GM19328 (cell line): ENCODE data around the gene FNDC8.
"Not testable (repeated sequence)": the region's sequence is repeated elsewhere in the genome, so short reads cannot be mapped to it uniquely, and the experiment has no call there.

Experiments used
- ATAC-seq: cut with Tn5 transposase; IDR thresholded peaks from one replicate; pipeline ENCODE4 v1.9.1; 2021; ENCODE audit warnings: mild to moderate bottlenecking, moderate library complexity; ENCODE audit not compliant: unreplicated experiment

The FNDC8 gene

DNA sequence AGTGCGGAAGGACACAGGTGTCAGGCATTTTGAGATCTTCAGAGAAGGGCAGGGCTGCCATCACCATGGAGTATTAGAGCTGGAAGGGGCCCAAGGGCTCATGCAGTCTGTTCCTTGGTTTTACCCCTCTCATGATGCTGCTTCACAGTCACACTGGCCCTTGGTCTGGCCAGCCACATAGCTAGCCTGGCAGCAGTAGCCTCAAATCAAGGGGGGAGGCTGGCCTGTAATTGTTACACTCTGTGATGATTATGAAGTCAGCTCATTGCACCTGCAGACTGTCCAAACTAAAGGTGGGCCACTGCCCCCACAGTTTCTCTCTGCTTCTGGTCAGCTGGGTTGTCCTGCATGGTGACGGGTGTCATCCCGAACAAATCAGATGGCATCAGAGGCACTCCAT lies at the start of gene FNDC8:
Gene FNDC8, plus strand, starts transcription at position 301 of the 400 bp plus-strand sequence. Its CDS starts 79 bp downstream, at position 380.
- no peak for ATAC-seq

GRCh38 chr17:35073183-35073790 lies 48.1 kb upstream of the FNDC8 start:
- no peak for ATAC-seq

- no peak for ATAC-seq
Observed at GRCh38 chr17:35073991-35074627, 47.3 kb upstream of the FNDC8 start.

DNA sequence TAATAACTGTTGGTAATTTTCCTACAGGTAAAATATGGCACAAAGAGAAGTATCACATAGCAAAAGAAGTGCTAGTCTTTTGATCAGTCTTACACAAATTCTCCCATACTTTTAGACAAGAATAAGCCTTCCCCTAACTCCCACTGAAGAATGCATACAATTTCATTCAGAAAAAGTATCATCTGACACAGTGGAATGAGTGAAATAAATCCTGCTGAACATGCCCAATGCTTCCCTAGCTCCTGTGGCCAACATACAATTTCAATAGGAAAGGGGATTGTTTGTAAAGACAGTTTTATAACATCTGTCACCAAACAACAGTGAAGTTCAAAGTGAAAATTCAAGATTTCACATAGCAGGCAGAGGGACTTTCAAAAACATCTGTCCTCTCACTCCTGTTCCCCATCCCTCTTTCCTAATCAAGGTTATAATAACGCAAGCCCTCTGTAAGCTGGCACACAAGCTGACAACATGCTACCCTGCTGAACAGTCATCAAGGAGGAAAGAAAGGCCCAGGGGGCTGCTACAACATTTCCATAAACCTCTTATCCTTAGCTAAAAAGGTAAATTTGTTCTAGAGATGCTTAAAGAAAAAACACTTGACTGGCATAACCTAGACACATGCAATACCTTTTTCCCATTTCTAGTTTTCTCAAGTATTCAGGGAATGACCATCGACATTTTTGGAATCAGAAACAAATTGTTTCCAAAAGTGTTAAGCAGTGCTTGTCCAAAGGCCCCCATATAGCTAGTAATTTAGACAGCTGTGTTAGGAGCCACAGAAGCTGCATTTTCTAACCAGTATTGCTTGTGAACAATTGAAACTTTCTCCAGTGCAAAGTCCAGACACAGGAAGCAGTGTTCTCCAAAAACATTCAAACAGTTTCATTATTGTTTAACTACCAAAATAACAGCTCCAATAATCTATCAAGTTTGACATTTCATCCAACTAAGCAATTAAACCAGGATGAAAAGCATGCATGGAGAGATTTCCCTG lies 46.4 kb upstream of the FNDC8 start:
- no peak for ATAC-seq

GRCh38 chr17:35076874-35077273 lies 44.5 kb upstream of the FNDC8 start:
- ATAC-seq: no peak

DNA sequence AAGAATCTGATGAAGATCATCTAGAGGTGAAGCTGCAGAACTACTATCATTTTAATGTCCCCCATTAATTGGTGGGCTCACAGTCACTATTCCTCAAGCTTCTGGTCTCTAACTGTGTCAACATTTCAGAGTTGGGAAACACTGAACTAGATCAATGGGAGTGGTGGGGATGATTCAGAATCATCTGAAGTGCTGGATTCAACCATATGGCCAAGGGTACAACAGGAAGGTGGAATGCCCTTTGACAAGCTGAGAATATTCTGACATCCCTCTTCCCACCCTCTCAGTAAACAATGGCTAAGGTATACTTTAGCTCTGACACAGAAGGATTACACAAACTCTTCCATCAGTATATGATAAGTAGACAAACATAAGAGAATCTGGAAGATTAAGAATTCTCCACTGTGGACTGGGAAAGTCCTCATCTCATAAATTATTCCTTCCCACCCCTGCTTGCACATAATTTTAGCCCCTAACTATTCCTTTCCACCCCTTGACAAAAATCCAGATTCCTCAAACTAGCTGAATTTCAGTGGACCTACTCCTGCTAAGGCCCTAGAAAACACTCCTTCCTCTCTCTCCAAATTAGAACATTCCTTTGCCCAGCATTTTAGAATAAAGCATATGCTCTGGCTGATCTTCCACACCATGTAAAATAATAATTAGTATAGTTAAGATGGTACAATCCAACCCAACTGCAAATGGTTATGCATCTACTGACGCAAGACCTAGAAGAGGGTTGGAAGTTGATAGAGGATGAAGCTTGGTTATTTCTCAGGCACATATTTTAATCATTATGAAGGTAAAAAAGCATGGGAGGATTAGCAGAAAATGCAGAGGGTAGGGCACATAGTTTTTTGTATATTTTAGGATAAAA lies 41.6 kb upstream of the FNDC8 start:
- no peak for ATAC-seq

DNA sequence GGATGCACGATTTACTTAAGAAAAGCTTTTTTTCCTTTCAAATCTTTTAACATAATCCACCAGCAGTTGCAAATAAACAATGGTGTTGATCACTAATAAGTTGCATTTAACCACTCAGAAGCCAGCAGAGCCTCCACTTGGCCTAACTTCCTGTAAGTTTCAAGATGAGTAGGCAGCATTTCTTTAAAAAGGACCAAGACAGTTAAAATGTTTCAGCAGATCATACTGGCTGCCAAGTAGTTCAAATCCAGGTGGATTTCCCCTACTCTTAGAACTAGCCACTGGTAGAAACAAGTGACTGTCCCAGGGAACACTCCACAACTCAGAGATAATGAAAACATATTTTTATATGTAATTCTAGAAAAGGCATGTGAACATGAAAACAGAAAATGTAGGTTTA lies 40.9 kb upstream of the FNDC8 start:
- ATAC-seq: no peak

DNA sequence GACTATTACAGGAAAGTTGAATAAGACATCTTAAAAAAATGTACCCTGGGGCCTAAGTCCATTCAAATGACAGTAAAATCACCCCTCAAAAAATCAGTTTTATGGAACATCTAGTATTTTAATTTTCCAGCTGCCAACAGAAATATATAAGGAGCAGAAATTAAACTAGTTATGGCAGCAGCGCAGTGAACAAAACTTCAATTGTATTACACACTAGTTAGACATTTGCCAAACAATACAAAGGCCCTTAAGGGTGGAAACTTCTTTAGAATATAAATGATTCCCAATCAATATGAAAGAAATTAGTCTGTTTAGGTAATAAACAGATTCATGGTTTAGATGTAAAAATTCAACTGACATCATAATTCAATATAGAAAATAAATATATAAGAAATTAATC lies 39.8 kb upstream of the FNDC8 start:
- no peak for ATAC-seq

DNA sequence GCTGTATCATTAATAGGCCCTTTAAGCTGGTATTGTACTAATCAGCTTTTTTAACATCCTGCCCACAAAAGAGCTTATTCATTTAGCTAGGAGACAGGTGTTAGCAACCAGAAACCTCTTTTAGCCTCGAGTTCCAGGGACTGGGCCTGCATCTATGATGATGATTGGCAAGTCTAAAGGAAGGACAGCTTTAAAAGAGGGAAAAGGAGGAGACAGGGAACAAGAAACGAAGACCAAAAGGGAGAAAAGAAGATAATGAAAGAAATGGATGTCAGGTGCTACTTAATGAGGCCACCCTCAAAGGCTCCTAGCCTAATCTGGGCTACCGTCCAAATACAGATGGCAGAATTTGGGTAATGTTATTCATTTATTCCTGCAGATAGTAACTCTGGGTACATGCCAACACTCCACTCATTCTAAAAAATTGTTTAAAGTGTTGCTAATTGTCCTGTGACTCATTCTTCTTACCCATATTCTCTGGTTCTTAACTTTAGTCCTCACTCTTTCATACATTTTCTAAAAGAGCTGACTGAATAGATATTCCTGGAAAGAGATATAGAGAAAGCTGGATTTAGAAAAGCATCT lies 39.2 kb upstream of the FNDC8 start:
- no peak for ATAC-seq

- no peak for ATAC-seq
Observed at GRCh38 chr17:35083071-35083470, 38.3 kb upstream of the FNDC8 start.

DNA sequence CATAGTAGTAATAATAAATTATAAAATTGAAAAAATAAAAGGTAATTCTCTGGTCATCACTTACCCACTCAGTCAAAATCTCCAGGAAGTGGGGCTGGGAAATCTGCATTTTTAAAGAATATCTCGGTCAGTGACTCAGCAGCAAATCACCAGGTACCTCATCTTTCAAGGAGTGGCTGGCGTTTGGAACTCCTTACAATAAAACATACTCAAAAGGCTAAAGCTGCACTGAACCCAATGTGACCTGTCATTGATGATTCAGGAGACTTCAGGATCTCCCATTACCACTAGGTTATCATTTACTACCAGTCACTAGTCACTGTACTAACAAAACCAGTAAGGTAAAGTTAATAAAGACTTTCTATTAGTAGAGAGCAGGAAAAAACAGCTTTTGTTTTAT lies 36.4 kb upstream of the FNDC8 start:
- ATAC-seq: no peak

DNA sequence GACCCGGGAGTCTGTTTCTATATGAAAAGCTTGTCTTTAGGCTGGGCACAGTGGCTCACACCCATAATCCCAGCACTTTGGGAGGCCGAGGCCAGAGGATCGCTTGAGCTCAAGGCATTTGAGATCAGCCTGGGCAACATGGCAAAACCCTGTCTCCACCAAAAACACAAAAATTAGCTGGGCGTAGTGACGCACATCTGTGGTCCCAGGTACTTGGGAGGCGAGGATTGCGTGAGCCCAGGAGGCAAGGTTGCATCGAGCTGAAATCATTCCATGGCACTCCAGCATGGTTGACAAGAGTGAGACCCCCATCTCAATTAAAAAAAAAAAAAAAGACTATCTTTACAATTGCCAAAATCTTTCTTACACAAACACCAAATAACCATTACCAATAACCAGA lies 35.3 kb upstream of the FNDC8 start:
- no peak for ATAC-seq

DNA sequence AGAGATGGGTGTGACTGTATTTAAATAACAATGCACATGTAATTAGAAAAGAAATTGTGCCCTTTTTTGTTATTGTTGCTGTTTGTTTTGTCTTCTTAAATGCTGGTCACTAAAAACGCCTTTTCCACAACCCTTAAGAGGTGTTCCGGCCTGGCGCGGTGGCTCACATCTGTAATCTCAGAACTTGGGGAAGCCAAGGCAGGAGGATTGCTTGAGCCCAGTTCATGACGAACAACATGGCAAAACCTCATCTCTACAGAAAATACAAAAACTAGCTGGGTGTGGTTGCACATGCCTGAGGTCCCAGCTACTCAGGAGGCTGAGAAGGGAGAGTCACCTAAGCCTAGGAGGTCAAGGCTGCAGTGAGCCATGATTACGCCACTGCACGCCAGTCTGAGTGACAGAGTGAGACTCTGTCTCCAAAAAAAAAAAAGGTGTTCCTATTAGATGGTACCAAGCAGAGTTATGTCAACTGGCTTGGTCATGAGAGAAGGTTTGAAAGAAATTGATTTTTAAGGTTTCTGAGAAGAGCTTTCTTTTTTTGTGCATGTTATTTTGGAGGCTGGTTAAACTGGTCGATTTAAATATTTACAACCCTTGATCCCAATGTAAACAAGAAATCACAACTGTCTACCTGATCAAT lies 34.4 kb upstream of the FNDC8 start:
- no peak for ATAC-seq

DNA sequence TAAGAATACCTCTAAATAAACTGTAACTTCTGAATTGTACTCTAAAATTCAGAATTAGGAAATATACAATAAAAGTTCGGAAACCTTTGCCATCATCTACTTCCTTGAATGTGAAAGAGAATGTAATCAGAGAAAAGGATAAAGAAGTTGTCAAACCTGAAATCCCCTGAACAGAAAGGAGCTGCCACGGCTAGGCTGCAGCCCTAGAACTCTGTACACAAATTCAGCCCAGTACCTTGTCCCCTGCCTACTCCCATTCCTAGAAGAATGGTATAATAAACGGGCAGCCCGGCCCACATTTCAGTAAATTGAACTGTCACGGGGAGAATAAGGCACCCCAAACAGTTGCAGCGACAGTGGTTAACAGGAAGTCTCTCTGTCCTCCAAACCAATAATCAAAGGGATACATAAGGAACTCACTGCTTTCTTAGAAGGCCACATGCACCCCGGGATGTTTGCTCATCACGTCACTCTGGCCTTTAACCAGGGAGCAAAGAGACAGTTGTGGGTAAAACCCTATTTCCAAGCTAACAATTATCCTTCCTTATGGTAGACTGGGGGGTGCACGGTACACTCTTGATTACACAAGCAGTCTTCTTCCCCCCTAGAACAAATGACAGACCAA lies 33.6 kb upstream of the FNDC8 start:
- no peak for ATAC-seq

DNA sequence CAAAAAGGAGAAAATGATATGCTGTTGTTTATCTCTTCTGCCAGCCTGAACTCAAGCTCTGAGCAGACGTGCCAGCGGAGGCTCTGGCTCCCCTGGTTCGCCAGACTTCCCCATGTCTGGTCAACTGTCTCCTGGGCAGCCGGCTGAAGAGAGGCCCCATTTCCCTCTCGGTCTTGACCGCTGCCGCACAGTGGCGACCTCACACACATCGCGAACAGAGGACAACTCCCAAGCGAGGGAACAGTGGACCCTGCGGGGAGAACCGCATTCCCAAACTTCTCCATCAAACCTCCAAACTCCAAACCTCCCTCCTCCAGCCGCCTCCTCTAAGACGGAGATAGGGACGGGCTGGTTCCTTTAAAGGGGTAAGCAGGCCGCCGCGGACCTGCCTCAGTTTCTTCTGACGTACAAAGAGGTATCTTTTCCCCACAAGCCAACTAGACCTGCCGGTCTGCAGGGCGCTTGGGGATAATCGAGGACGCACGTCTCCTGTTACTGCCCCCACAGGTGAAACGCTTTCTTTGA lies 33.0 kb upstream of the FNDC8 start:
- ATAC-seq: no peak

GRCh38 chr17:35088881-35089585 lies 32.4 kb upstream of the FNDC8 start:
- ATAC-seq: peak; percentile 79

DNA sequence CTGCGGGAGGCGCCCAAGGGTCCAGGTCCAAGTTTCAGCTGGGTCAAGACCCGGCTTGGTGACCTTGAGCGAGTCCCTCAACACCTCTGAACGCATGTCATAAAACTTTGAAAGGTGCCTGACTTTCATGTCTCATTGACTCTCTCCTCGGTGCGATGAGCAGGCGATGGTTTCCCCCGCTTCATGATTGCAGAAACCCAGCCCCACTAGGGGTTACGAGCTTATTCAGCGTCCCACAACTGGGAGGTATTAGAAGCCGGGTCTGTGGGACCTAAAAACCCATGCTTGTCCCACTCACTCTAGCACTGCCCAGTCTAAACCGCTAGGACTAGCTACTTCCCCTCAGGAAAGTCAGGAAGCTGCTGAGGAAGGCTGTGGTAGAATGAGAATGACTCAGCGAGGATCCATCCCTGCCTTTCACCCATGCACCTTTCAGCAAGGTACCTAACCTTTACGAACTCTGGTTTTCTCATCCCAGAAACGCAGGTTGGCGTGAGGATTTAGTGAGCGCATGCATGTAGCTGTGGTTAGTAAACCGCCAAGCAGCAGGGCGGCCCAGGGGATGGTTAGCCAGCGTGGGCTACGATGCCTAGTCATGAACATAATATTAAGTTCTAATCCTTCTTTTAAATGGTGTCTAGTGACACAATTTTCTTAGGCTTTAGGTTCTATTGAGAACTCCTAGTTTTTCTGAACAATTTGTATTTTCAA lies 31.7 kb upstream of the FNDC8 start:
- ATAC-seq: peak; percentile 14

GRCh38 chr17:35090707-35091106 lies 30.7 kb upstream of the FNDC8 start:
- ATAC-seq: not testable (repeated sequence)
